Measurements from ENCODE around the gene ESF1.

GRCh38 chr20:13715171-13715570, 69.5 kb downstream of the ESF1 start:
- no peak for TF ChIP-seq NR3C1 (IDR thresholded peaks at IDR 0.05)
- no peak for TF ChIP-seq RAD21 (conservative IDR thresholded peaks at IDR 0.05 in 1 of 2, IDR thresholded peaks at IDR 0.05 in 1 of 2)
- no peak for TF ChIP-seq RCOR1 (IDR thresholded peaks at IDR 0.05; ENCODE audit: low read depth, low read length)
- no peak for TF ChIP-seq HOXA7 (CRISPR knock-in tag; IDR thresholded peaks at IDR 0.05)
- no peak for TF ChIP-seq CTCF (IDR thresholded peaks at IDR 0.05)
- no peak for TF ChIP-seq EP300 (IDR thresholded peaks at IDR 0.05)
- TF ChIP-seq REST (IDR thresholded peaks at IDR 0.05) = no peak
- no peak for TF ChIP-seq MAZ (IDR thresholded peaks at IDR 0.05; ENCODE audit: borderline replicate concordance, low read depth, low read length)
- TF ChIP-seq POLR2A (IDR thresholded peaks at IDR 0.05; ENCODE audit: low read length) = no peak
- no peak for TF ChIP-seq CBX8 (IDR thresholded peaks at IDR 0.05)
- no peak for TF ChIP-seq JUN (IDR thresholded peaks at IDR 0.05)

Data from A549 (cell line).